Keratinocyte (primary cell): ENCODE results near the gene PAX3. TPM values are rescaled to one million over a fixed set of nuclear protein-coding genes. Genes with fewer than 3 reads are reported as not detected.

Experiments
- DNase-seq: peaks from one replicate; pipeline ENCODE4 v3.0.0-alpha.2; 2011; ENCODE audit warnings: low read depth, missing footprints, low spot score
- FAIRE-seq: peaks from 2 replicates; lab custom pipeline; 2011; peaks lifted over from hg19 to GRCh38; lab: Jason Lieb, UNC
- H2AFZ ChIP-seq: 2 replicates; pipeline ENCODE4 v1.6.0; 2012; ENCODE audit warnings: low read length, control low read depth, inconsistent platforms; ENCODE audit not compliant: control insufficient read depth
- H3K27ac ChIP-seq: 2 replicates; pipeline ENCODE4 v1.5.1; 2011; ENCODE audit warnings: low read length; ENCODE audit not compliant: control insufficient read depth, insufficient read depth
- H3K27me3 ChIP-seq: 3 replicates; pipeline ENCODE4 v1.6.0; 2011; ENCODE audit warnings: low read length; ENCODE audit not compliant: control insufficient read depth, insufficient read depth; ENCODE audit errors: extremely low read depth
- H3K36me3 ChIP-seq, 2 experiments: 2 replicates in 1 of 2; 3 replicates in 1 of 2; pipeline ENCODE4 v1.5.1; 2011; ENCODE audit warnings: low read length in 2 of 2, mild to moderate bottlenecking in 1 of 2; ENCODE audit not compliant: control insufficient read depth in 2 of 2, insufficient read depth in 2 of 2; ENCODE audit errors: extremely low read depth in 1 of 2
- H3K4me1 ChIP-seq: 3 replicates; pipeline ENCODE4 v1.5.1; 2011; ENCODE audit warnings: low read length; ENCODE audit not compliant: control insufficient read depth, insufficient read depth; ENCODE audit errors: extremely low read depth
- H3K4me2 ChIP-seq: 3 replicates; pipeline ENCODE4 v1.6.0; 2011; ENCODE audit warnings: low read depth, low read length; ENCODE audit not compliant: control insufficient read depth, insufficient read depth; ENCODE audit errors: extremely low read depth
- H3K4me3 ChIP-seq, 3 experiments: fragments of 200-600 bp in 1 of 3; sonication (generic) in 1 of 3; 2 replicates in 2 of 3; 3 replicates in 1 of 3; pipeline ENCODE4 v1.5.1; 2011 to 2016; ENCODE audit warnings: low read length in 3 of 3, mild to moderate bottlenecking in 3 of 3, control low read depth in 2 of 3, inconsistent platforms in 1 of 3, low read depth in 1 of 3, mixed read lengths in 1 of 3, mixed run types in 1 of 3, moderate library complexity in 1 of 3; ENCODE audit not compliant: control insufficient read depth in 2 of 3, insufficient read depth in 2 of 3; ENCODE audit errors: extremely low read depth in 1 of 3
- H3K79me2 ChIP-seq: 2 replicates; pipeline ENCODE4 v1.6.0; 2012; ENCODE audit warnings: low read length; ENCODE audit not compliant: control insufficient read depth, insufficient read depth
- H3K9ac ChIP-seq: 3 replicates; pipeline ENCODE4 v1.6.0; 2011; ENCODE audit warnings: low read length; ENCODE audit not compliant: control insufficient read depth, insufficient read depth; ENCODE audit errors: extremely low read depth
- H3K9me1 ChIP-seq: 3 replicates; pipeline ENCODE4 v1.6.0; 2011; ENCODE audit warnings: low read length; ENCODE audit not compliant: control insufficient read depth, insufficient read depth; ENCODE audit errors: extremely low read depth
- H3K9me3 ChIP-seq: 2 replicates; pipeline ENCODE4 v1.5.1; 2012; ENCODE audit warnings: low read depth, low read length; ENCODE audit not compliant: control insufficient read depth
- H4K20me1 ChIP-seq: 3 replicates; pipeline ENCODE4 v1.6.0; 2011; ENCODE audit warnings: low read length; ENCODE audit not compliant: control insufficient read depth, insufficient read depth; ENCODE audit errors: extremely low read depth
- EZH2 ChIP-seq: IDR thresholded peaks from one replicate; pipeline ENCODE4 v1.6.1; 2012; ENCODE audit warnings: inconsistent platforms, mild to moderate bottlenecking, low read length, moderate library complexity
- dilution Hi-C: fragments of 300-500 bp; cut with MboI; formaldehyde crosslinking; loops from one replicate; pipeline ENCODE4 v1.7.0; 2020; ENCODE audit warnings: low sequenced_read_pairs; ENCODE audit not compliant: extremely low pct_ligation_motif_present
- polyA plus RNA-seq, 5 experiments: library from polyadenylated mRNA; depleted of rRNA in 3 of 5; stranded (reverse) in 3 of 5; stranded (forward) in 1 of 5; unstranded in 1 of 5; fragments of >200 nt; gene quantifications; 1 replicate in 1 of 5; 2 replicates in 3 of 5; 3 replicates in 1 of 5; pipeline versions ENCODE4 v1.2.1 to v1.2.3, GENCODE V29; 2011 to 2012; ENCODE audit warnings: missing spikeins in 2 of 5, low read depth in 1 of 5, low replicate concordance in 1 of 5
- TF ChIP-seq, protein P1 (sequence below), 3 experiments: IDR thresholded peaks in 1 of 3; conservative IDR thresholded peaks in 1 of 3; optimal IDR thresholded peaks in 1 of 3; 2 replicates in 2 of 3; 3 replicates in 1 of 3; pipeline versions ENCODE3 to v1.5.1; 2011; ENCODE audit warnings: low read length in 3 of 3, mild to moderate bottlenecking in 3 of 3, moderate library complexity in 2 of 3, control low read depth in 1 of 3, inconsistent platforms in 1 of 3; ENCODE audit not compliant: insufficient read depth in 2 of 3; ENCODE audit errors: extremely low read depth in 1 of 3

Gene PAX3
- polyA plus RNA-seq, 1 donor (not counting 4 experiments of a cell fraction or from before 2014, with no cell fraction given) = not detected

- H3K27ac ChIP-seq = no peak overlapping the region
- H3K4me1 ChIP-seq = no peaks in the 10 kb centered on the region
- peaks cover 6% of the 10 kb centered on the region for H4K20me1 ChIP-seq
- DNase-seq (no peak), FAIRE-seq (no peak)
- no peak overlapping the region for H3K4me2 ChIP-seq
- no peak overlapping the region for H2AFZ ChIP-seq
- no peak overlapping the region for H3K4me3 ChIP-seq
- H3K36me3 ChIP-seq = no peaks in the 10 kb centered on the region
- no peak overlapping the region for H3K9ac ChIP-seq
- H3K9me1 ChIP-seq = no peaks in the 10 kb centered on the region
- H3K79me2 ChIP-seq = no peaks in the 10 kb centered on the region
- H3K9me3 ChIP-seq = no peaks in the 10 kb centered on the region
- TF ChIP-seq, protein P1, sequence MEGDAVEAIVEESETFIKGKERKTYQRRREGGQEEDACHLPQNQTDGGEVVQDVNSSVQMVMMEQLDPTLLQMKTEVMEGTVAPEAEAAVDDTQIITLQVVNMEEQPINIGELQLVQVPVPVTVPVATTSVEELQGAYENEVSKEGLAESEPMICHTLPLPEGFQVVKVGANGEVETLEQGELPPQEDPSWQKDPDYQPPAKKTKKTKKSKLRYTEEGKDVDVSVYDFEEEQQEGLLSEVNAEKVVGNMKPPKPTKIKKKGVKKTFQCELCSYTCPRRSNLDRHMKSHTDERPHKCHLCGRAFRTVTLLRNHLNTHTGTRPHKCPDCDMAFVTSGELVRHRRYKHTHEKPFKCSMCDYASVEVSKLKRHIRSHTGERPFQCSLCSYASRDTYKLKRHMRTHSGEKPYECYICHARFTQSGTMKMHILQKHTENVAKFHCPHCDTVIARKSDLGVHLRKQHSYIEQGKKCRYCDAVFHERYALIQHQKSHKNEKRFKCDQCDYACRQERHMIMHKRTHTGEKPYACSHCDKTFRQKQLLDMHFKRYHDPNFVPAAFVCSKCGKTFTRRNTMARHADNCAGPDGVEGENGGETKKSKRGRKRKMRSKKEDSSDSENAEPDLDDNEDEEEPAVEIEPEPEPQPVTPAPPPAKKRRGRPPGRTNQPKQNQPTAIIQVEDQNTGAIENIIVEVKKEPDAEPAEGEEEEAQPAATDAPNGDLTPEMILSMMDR (optimal IDR thresholded peaks at IDR 0.05 in 1 of 3, IDR thresholded peaks at IDR 0.05 in 1 of 3, conservative IDR thresholded peaks at IDR 0.05 in 1 of 3; ENCODE audit: extremely low read depth in 1 of 3, insufficient read depth in 2 of 3, low read length in 3 of 3) = no peak
- no peak for TF ChIP-seq EZH2
- dilution Hi-C loops = no loop called here
- peaks cover 100% of the 10 kb centered on the region for H3K27me3 ChIP-seq
Observed at GRCh38 chr2:222297600-222297935, 1.2 kb downstream of the PAX3 start.

DNA sequence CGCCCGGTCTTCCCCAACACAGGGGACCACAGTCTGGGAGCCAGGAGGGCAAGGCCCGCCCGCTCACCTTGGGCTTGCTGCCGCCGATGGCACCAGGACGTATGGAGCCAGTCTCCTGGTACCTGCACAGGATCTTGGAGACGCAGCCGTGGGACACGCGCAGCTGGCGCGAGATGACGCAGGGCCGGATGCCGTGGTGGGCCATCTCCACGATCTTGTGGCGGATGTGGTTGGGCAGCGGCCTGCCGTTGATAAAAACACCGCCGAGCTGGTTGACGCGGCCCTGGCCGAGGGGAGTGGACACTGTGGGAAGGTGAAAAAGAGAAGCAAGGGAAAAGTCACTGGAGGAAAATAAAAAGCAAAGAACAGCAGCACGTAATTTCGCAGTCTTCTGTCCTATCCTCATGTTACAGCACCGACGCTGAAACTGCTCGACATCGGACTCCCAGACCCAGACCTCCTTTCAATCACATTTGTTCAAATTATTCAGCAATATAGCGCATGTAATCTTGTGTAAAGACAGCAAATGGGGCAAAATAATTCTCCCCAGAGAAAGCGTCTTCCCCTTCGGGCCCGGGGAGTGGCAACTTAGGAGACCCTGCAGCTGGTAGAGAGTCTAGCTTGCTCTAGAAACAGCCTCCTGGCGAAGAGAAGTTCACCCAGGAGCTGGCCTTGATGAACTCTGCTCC is 1.7 kb downstream of the PAX3 start:
- peaks cover 6% of the 10 kb centered on the region for H4K20me1 ChIP-seq
- no peaks in the 10 kb centered on the region for H3K4me1 ChIP-seq
- no peaks in the 10 kb centered on the region for H3K9me3 ChIP-seq
- H3K4me2 ChIP-seq = no peak overlapping the region
- H3K79me2 ChIP-seq = no peaks in the 10 kb centered on the region
- no peak overlapping the region for H3K9ac ChIP-seq
- no peaks in the 10 kb centered on the region for H3K9me1 ChIP-seq
- H3K27ac ChIP-seq = no peak overlapping the region
- DNase-seq (no peak), FAIRE-seq (no peak)
- H2AFZ ChIP-seq = no peak overlapping the region
- dilution Hi-C loops = no loop called here
- no peak overlapping the region for H3K4me3 ChIP-seq
- TF ChIP-seq, protein P1 (optimal IDR thresholded peaks at IDR 0.05 in 1 of 3, IDR thresholded peaks at IDR 0.05 in 1 of 3, conservative IDR thresholded peaks at IDR 0.05 in 1 of 3; ENCODE audit: extremely low read depth in 1 of 3, insufficient read depth in 2 of 3, low read length in 3 of 3) = no peak
- peak; percentile 58 for TF ChIP-seq EZH2
- H3K36me3 ChIP-seq = no peaks in the 10 kb centered on the region
- H3K27me3 ChIP-seq = peaks cover 100% of the 10 kb centered on the region
